ENCODE data around the gene MYO9B. TPM values are rescaled to one million over a fixed set of nuclear protein-coding genes. Genes with fewer than 3 reads are reported as not detected.

Gene MYO9B
- total RNA-seq, 1 experiment from 2014 or later, result 94.3 TPM

GRCh38 chr19:17148130-17148529 lies 72.6 kb downstream of the MYO9B start (continued):
- no peak for TF ChIP-seq ZNF281 (CRISPR knock-in tag; IDR thresholded peaks at IDR 0.05)
- no peak for TF ChIP-seq AFF4 (CRISPR knock-in tag; IDR thresholded peaks at IDR 0.05; ENCODE audit: borderline replicate concordance)
- TF ChIP-seq GTF2I (CRISPR knock-in tag; conservative IDR thresholded peaks at IDR 0.05), result no peak
- no peak for TF ChIP-seq NFE2L1 (CRISPR knock-in tag; IDR thresholded peaks at IDR 0.05)
- TF ChIP-seq NR2C2 (CRISPR knock-in tag; IDR thresholded peaks at IDR 0.05), result no peak
- TF ChIP-seq MYBL2 (CRISPR knock-in tag; IDR thresholded peaks at IDR 0.05), result no peak
- TF ChIP-seq IRF2 (CRISPR knock-in tag; IDR thresholded peaks at IDR 0.05; ENCODE audit: borderline replicate concordance, low read depth), result no peak
- TF ChIP-seq IRF1 (CRISPR knock-in tag; IDR thresholded peaks at IDR 0.05), result no peak
- no peak for TF ChIP-seq ZBTB43 (CRISPR knock-in tag; IDR thresholded peaks at IDR 0.05)
- TF ChIP-seq E2F1 (CRISPR knock-in tag; IDR thresholded peaks at IDR 0.05), result no peak

GRCh38 chr19:17149393-17150135 lies 74.0 kb downstream of the MYO9B start:
- ATAC-seq, result no peak
- ChIA-PET CTCF (interaction anchor here (0.6 kb wide), 1 partner anchor 56 kb away, joined by 3 read pairs; no protein-coding TSS in a partner anchor), POLR2A (no interaction called here)
- H3K36me3 Mint-ChIP-seq, result peaks cover 28% of the 10 kb centered on the region
- H3K27me3 Mint-ChIP-seq (ENCODE audit: low read depth), result no peaks in the 10 kb centered on the region
- H3K27ac Mint-ChIP-seq, result no peak overlapping the region; the same call in 1 of the 2 replicates
- no peaks in the 10 kb centered on the region for H3K9me3 Mint-ChIP-seq
- no peak for DNase-seq (ENCODE audit: low spot score)
- H3K4me3 Mint-ChIP-seq, result no peak overlapping the region
- no peaks in the 10 kb centered on the region for H3K4me1 Mint-ChIP-seq
- no peak for TF ChIP-seq IRF1 (CRISPR knock-in tag; IDR thresholded peaks at IDR 0.05)
- TF ChIP-seq IRF2 (CRISPR knock-in tag; IDR thresholded peaks at IDR 0.05; ENCODE audit: borderline replicate concordance, low read depth), result no peak
- TF ChIP-seq ZBTB43 (CRISPR knock-in tag; IDR thresholded peaks at IDR 0.05), result no peak
- TF ChIP-seq FOXJ3 (CRISPR knock-in tag; IDR thresholded peaks at IDR 0.05; ENCODE audit: borderline replicate concordance), result no peak
- no peak for TF ChIP-seq E2F4 (CRISPR knock-in tag; IDR thresholded peaks at IDR 0.05; ENCODE audit: borderline replicate concordance, low read depth)
- no peak for TF ChIP-seq PRDM15 (CRISPR knock-in tag; IDR thresholded peaks at IDR 0.05)
